Tibial artery (tissue), 4 donors: ENCODE measurements around the gene ARHGEF3.

Experiments
- DNase-seq, 2 donors: peaks; one replicate each; pipeline ENCODE4 v3.0.0-alpha.2; 2019
- H3K27ac ChIP-seq, 2 donors: fragments of 200-600 bp; sonication (generic) in 1 of 2; 1 replicate in 1 of 2; 2 replicates in 1 of 2; pipeline ENCODE4 v1.5.1; 2018 to 2019; ENCODE audit warnings: mild to moderate bottlenecking in 1 of 2
- H3K27me3 ChIP-seq, 2 donors: fragments of 200-600 bp; sonication (generic) in 1 of 2; one replicate each; pipeline versions ENCODE4 v1.5.1 to v1.6.0; 2016 to 2019
- H3K36me3 ChIP-seq, 3 donors: fragments of 200-600 bp; sonication (generic) in 2 of 3; one replicate each; pipeline ENCODE4 v1.5.1; 2016 to 2019; ENCODE audit warnings: mild to moderate bottlenecking in 2 of 3
- H3K4me1 ChIP-seq, 4 donors: fragments of 200-600 bp; sonication (generic) in 2 of 4; 1 replicate in 3 of 4; 2 replicates in 1 of 4; pipeline ENCODE4 v1.5.1; 2016 to 2019
- H3K4me3 ChIP-seq, 2 donors: fragments of 200-600 bp; sonication (generic) in 1 of 2; 1 replicate in 1 of 2; 2 replicates in 1 of 2; pipeline ENCODE4 v1.5.1; 2018 to 2019; ENCODE audit warnings: mild to moderate bottlenecking in 2 of 2
- H3K9me3 ChIP-seq, 3 donors: fragments of 200-600 bp; sonication (generic) in 1 of 3; one replicate each; pipeline ENCODE4 v1.5.1; 2016 to 2019
- CTCF ChIP-seq, 2 experiments: fragments of 200-600 bp in 1 of 2; fragments of 450-650 bp in 1 of 2; IDR thresholded peaks; one replicate each; pipeline ENCODE4 v1.5.1; 2017 to 2019; ENCODE audit warnings: antibody characterized with exemption in 2 of 2, mild to moderate bottlenecking in 1 of 2, moderate library complexity in 1 of 2
- intact Hi-C: fragments of 100-400 bp; cut with DNase I; formaldehyde crosslinking; loops from one replicate; pipeline ENCODE4 v1.15.0; 2023; ENCODE audit warnings: low total_unique reads

ARHGEF3 gene

DNA sequence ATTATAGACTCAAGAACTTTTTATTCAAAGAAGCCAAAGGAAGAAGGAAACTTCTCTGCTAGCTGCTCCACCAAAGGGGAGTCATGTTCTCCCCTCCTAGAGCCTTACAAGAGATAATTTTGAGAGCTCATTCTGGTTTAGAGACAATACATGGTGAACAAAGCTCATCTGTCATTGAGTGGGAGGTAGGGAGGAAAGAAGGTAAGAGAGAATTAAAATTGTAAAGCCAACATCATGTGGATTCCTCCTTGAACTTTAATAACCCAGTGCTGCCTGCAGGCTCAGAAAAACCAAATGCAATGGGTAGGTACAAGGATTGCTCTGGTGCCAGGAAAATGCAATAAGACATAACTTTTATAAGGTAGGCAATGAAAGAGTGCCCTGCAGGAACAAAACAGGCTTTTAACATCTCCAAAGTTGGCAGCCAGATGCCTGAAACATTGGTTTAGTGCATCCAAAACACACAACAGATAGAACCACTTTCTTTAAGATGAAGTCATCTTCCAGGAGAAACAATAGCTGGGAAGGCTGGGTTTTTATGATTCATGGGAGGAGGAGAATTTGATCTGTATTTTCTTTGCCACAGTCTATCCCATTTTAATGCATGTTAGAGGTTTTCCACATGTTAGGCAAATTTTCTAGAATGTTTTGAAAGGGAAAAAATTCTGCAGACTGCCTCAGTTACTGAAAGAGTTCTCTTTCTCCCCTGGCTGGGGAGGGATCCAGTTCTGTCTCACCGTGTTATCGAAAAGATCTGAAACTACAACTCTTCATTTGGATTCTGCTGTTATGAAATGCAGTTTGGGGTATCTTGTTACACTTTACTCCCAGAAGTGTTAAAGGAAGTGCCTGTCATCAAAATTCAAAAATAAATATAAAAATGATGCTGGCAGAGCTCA is 11.3 kb upstream of the ARHGEF3 start:
- intact Hi-C loops: no loop called here
- TF ChIP-seq CTCF (IDR thresholded peaks at IDR 0.05): no peak
- Histone ChIP-seq H3K36me3 (no peaks in the 10 kb centered on the region), H3K27ac (no peak overlapping the region), H3K4me1 (peaks cover 0 to 4% (median 0%) of the 10 kb centered on the region in 4 donors), H3K9me3 (no peaks in the 10 kb centered on the region), H3K4me3 (no peak overlapping the region), H3K27me3 (no peaks in the 10 kb centered on the region)
- no peak for DNase-seq

- TF ChIP-seq CTCF (IDR thresholded peaks at IDR 0.05): no peak
- no peaks in the 10 kb centered on the region for H3K9me3 ChIP-seq
- H3K27me3 ChIP-seq: no peaks in the 10 kb centered on the region
- H3K36me3 ChIP-seq: no peaks in the 10 kb centered on the region
- no peak for DNase-seq
- intact Hi-C loops: no loop called here
- no peak overlapping the region for H3K27ac ChIP-seq
- no peak overlapping the region for H3K4me3 ChIP-seq
- peaks cover 0 to 4% (median 0%) of the 10 kb centered on the region in 4 donors for H3K4me1 ChIP-seq
Measured at GRCh38 chr3:56811546-56812202, 9.9 kb upstream of the ARHGEF3 start.

- intact Hi-C loops: no loop called here
- Histone ChIP-seq H3K36me3 (no peaks in the 10 kb centered on the region), H3K9me3 (no peaks in the 10 kb centered on the region), H3K27me3 (no peaks in the 10 kb centered on the region), H3K4me1 (peaks cover 0 to 4% (median 0%) of the 10 kb centered on the region in 4 donors), H3K27ac (no peak overlapping the region), H3K4me3 (no peak overlapping the region)
- no peak for TF ChIP-seq CTCF (IDR thresholded peaks at IDR 0.05)
- no peak for DNase-seq
Measured at GRCh38 chr3:56810577-56811545, 9.1 kb upstream of the ARHGEF3 start.

- H3K4me1 ChIP-seq: peaks cover 0 to 10% (median 4%) of the 10 kb centered on the region in 4 donors
- no peak overlapping the region for H3K27ac ChIP-seq
- DNase-seq: no peak
- H3K4me3 ChIP-seq: no peak overlapping the region
- H3K36me3 ChIP-seq: no peaks in the 10 kb centered on the region
- intact Hi-C loops: no loop called here
- no peak for TF ChIP-seq CTCF (IDR thresholded peaks at IDR 0.05)
- no peaks in the 10 kb centered on the region for H3K9me3 ChIP-seq
- no peaks in the 10 kb centered on the region for H3K27me3 ChIP-seq
Measured at GRCh38 chr3:56806407-56806806, 4.7 kb upstream of the ARHGEF3 start.

DNA sequence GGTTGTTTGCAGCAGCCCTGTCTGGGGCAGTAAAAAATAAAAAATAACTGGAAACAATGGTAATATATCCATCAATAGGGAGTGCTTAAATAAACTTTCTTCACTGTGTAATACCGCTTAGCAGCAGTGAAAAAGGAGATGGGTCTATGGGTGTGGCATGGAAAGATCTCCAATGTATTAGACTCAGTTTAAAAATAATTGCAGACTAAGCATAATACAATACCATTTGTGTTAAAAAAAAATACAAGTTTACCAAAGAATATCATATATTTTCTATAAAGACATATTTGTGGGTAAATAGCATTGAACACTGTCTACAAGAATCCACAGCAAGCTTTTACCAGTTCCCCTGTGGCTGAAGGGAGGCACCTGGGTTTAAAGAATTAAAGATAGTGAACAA is 1.0 kb upstream of the ARHGEF3 start:
- TF ChIP-seq CTCF (IDR thresholded peaks at IDR 0.05): no peak
- intact Hi-C loops: loop anchor here (5.0 kb wide), 2 partner anchors 100 to 190 kb away; no protein-coding TSS in a partner anchor

More for the DNA sequence above, 1.0 kb upstream of the ARHGEF3 start:
- peaks cover 0 to 28% (median 16%) of the 10 kb centered on the region in 4 donors for H3K4me1 ChIP-seq
- H3K4me3 ChIP-seq: no peak overlapping the region
- no peaks in the 10 kb centered on the region for H3K9me3 ChIP-seq
- H3K27ac ChIP-seq: no peak overlapping the region
- no peaks in the 10 kb centered on the region for H3K36me3 ChIP-seq
- H3K27me3 ChIP-seq: no peaks in the 10 kb centered on the region
- DNase-seq: no peak
